ENCODE measurements around the gene KATNIP.

- TF ChIP-seq POLR2A (IDR thresholded peaks at IDR 0.05) (no peak), CTCF (IDR thresholded peaks at IDR 0.05) (no peak)
Measured at GRCh38 chr16:27572711-27573110, 22.8 kb downstream of the KATNIP start.

All from Peyer's patch (tissue), 4 donors.